ENCODE data around the gene TAX1BP3.
A peak's percentile ranks its signal among the peaks of the same experiment; 100 is the strongest.

Gene TAX1BP3

GRCh38 chr17:3627769-3628167 is 40.6 kb downstream of the TAX1BP3 start:
- Mint-ChIP-seq H3K4me3 (no peak overlapping the region), H3K27ac (no peak overlapping the region), H3K27me3 (no peaks in the 10 kb centered on the region), H3K4me1 (peaks cover 5% of the 10 kb centered on the region), H3K9me3 (no peaks in the 10 kb centered on the region)
- DNase-seq, result no peak
- no peak for ATAC-seq

GRCh38 chr17:3626831-3627768 is 41.3 kb downstream of the TAX1BP3 start:
- no peak for DNase-seq
- H3K9me3 Mint-ChIP-seq, result no peaks in the 10 kb centered on the region
- no peak overlapping the region for H3K27ac Mint-ChIP-seq
- H3K4me3 Mint-ChIP-seq, result no peak overlapping the region
- no peaks in the 10 kb centered on the region for H3K27me3 Mint-ChIP-seq
- no peak for ATAC-seq
- peaks cover 1% of the 10 kb centered on the region for H3K4me1 Mint-ChIP-seq

- Mint-ChIP-seq H3K4me3 (no peak overlapping the region), H3K9me3 (no peaks in the 10 kb centered on the region), H3K27ac (no peak overlapping the region), H3K27me3 (no peaks in the 10 kb centered on the region), H3K4me1 (no peaks in the 10 kb centered on the region)
- ATAC-seq (no peak), DNase-seq (no peak)
Measured at GRCh38 chr17:3622977-3623594, 45.3 kb downstream of the TAX1BP3 start.

GRCh38 chr17:3621146-3621720 is 47.1 kb downstream of the TAX1BP3 start:
- Mint-ChIP-seq H3K9me3 (peaks cover 0 to 4% of the 10 kb centered on the region in 2 donors), H3K4me3 (no peak overlapping the region), H3K4me1 (no peaks in the 10 kb centered on the region), H3K27ac (peak overlapping the region in 1 of 2 donors; percentile 12), H3K27me3 (no peaks in the 10 kb centered on the region)
- no peak for DNase-seq
- no peak for ATAC-seq

GRCh38 chr17:3615160-3615870 is 53.1 kb downstream of the TAX1BP3 start:
- no peak for DNase-seq
- no peaks in the 10 kb centered on the region for H3K27me3 Mint-ChIP-seq
- peak overlapping the region in 1 of 2 donors; percentile 24 for H3K27ac Mint-ChIP-seq
- H3K9me3 Mint-ChIP-seq, result peaks cover 0 to 4% of the 10 kb centered on the region in 2 donors
- no peak overlapping the region for H3K4me3 Mint-ChIP-seq
- no peak for ATAC-seq
- no peaks in the 10 kb centered on the region for H3K4me1 Mint-ChIP-seq

DNA sequence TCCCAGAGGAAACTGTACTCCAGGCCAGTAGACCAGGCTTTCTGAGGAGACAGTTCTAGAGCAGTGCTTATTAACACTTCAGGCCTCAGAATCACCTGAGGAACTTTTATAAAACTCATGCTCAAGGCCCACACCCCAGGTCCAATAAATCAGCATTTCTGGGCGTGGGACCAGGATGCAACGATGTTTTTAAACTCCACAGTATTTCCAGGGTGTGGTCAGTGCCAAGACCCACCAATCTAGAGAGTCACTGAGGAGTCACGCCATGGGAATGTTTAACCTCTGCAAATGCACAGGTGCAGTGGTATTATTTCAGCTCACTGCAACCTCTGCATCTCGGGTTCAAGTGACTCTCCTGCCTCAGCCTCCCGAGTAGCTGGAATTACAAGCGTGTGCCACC is 55.3 kb downstream of the TAX1BP3 start:
- no peak for ATAC-seq
- H3K27me3 Mint-ChIP-seq, result no peaks in the 10 kb centered on the region
- no peaks in the 10 kb centered on the region for H3K4me1 Mint-ChIP-seq
- no peak overlapping the region for H3K27ac Mint-ChIP-seq
- H3K4me3 Mint-ChIP-seq, result no peak overlapping the region
- no peak for DNase-seq
- H3K9me3 Mint-ChIP-seq, result peaks cover 0 to 4% of the 10 kb centered on the region in 2 donors

Measured in stimulated activated naive CD8-positive, alpha-beta T cell treated with anti-CD3 and anti-CD28 coated beads, Interleukin-15, amount 100 ng/mL, for 72 hours (primary cell).